Breast epithelium (tissue), 3 donors: ENCODE data around the gene RFTN1.

ENCODE experiments used
- POLR2A ChIP-seq: fragments of 450-650 bp; IDR thresholded peaks from one replicate; pipeline ENCODE4 v1.6.1; 2016; ENCODE audit warnings: antibody characterized with exemption, mild to moderate bottlenecking, moderate library complexity
- POLR2AphosphoS5 ChIP-seq, 3 donors: sonication (generic); formaldehyde crosslinking; IDR thresholded peaks; one replicate each; pipeline ENCODE4 v1.6.1; 2017; ENCODE audit warnings: antibody characterized with exemption in 3 of 3
- TF ChIP-seq, protein P1 (sequence below), 3 donors: fragments of 450-650 bp; IDR thresholded peaks; one replicate each; pipeline ENCODE4 v1.5.1; 2016 to 2017; ENCODE audit warnings: antibody characterized with exemption in 3 of 3, mild to moderate bottlenecking in 3 of 3, moderate library complexity in 3 of 3

DNA sequence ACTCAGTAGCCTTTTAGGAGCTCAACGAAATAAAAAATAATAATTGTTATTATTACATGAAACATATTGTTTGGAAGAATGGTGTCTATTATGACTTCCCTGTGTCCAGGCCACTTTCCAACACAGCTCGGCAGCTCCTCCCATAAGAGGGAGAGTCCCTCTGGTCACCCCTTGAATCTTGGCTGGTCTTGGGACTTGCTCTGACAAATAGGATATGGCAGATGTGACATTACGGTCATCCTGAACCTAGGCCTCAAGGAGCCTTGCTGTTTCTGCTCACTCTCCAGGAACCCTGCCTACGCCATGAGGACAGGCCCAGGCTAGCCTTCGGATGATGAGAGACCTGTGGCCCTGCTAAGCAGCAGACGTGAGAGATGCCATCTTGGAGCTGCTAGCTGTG, 176.7 kb downstream of the RFTN1 start:
- TF ChIP-seq, protein P1, sequence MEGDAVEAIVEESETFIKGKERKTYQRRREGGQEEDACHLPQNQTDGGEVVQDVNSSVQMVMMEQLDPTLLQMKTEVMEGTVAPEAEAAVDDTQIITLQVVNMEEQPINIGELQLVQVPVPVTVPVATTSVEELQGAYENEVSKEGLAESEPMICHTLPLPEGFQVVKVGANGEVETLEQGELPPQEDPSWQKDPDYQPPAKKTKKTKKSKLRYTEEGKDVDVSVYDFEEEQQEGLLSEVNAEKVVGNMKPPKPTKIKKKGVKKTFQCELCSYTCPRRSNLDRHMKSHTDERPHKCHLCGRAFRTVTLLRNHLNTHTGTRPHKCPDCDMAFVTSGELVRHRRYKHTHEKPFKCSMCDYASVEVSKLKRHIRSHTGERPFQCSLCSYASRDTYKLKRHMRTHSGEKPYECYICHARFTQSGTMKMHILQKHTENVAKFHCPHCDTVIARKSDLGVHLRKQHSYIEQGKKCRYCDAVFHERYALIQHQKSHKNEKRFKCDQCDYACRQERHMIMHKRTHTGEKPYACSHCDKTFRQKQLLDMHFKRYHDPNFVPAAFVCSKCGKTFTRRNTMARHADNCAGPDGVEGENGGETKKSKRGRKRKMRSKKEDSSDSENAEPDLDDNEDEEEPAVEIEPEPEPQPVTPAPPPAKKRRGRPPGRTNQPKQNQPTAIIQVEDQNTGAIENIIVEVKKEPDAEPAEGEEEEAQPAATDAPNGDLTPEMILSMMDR (IDR thresholded peaks at IDR 0.05): no peak
- no peak for TF ChIP-seq POLR2AphosphoS5 (IDR thresholded peaks at IDR 0.05)
- TF ChIP-seq POLR2A: no peak
